NCI-H82 treated with DMSO at 0.1 percent for 48 hours (cell line): ENCODE measurements around the gene GON4L.
"Not testable (repeated sequence)": the region's sequence is repeated elsewhere in the genome, so short reads cannot be mapped to it uniquely, and the experiment has no call there.

Source experiments
- DNase-seq: peaks from one replicate; lab custom pipeline; 2025; ENCODE audit not compliant: unreplicated experiment; lab: John Stamatoyannopoulos, UW

GON4L gene

GRCh38 chr1:155856975-155857930 is at the start of gene GON4L:
Gene GON4L, minus strand, starts transcription at chr1:155857214. Its CDS starts 3,434 bp downstream, at chr1:155853780.
- peak; percentile 93 for DNase-seq

GRCh38 chr1:155904261-155904660 is 47.2 kb upstream of the GON4L start:
- DNase-seq: no peak

GRCh38 chr1:155900161-155900560 is 43.1 kb upstream of the GON4L start:
- DNase-seq: no peak

- DNase-seq: no peak
Measured at GRCh38 chr1:155899683-155900082, 42.7 kb upstream of the GON4L start.

- DNase-seq: no peak
Measured at GRCh38 chr1:155898888-155899287, 41.9 kb upstream of the GON4L start.

- DNase-seq: no peak
Measured at GRCh38 chr1:155897746-155898145, 40.7 kb upstream of the GON4L start.

GRCh38 chr1:155896476-155896875 is 39.5 kb upstream of the GON4L start:
- DNase-seq: not testable (repeated sequence)

GRCh38 chr1:155895617-155896016 is 38.6 kb upstream of the GON4L start:
- DNase-seq: not testable (repeated sequence)

- DNase-seq: no peak
Measured at GRCh38 chr1:155893389-155894142, 36.6 kb upstream of the GON4L start.

- DNase-seq: no peak
Measured at GRCh38 chr1:155892796-155893195, 35.8 kb upstream of the GON4L start.

GRCh38 chr1:155890251-155890650 is 33.2 kb upstream of the GON4L start:
- no peak for DNase-seq

GRCh38 chr1:155889566-155889965 is 32.6 kb upstream of the GON4L start:
- no peak for DNase-seq

GRCh38 chr1:155888481-155888880 is 31.5 kb upstream of the GON4L start:
- no peak for DNase-seq

GRCh38 chr1:155884982-155885381 is 28.0 kb upstream of the GON4L start:
- DNase-seq: no peak

GRCh38 chr1:155884031-155884960 is 27.3 kb upstream of the GON4L start:
- no peak for DNase-seq

- DNase-seq: no peak
Measured at GRCh38 chr1:155882766-155883165, 25.8 kb upstream of the GON4L start.

GRCh38 chr1:155882235-155882634 is 25.2 kb upstream of the GON4L start:
- no peak for DNase-seq

- DNase-seq: no peak
Measured at GRCh38 chr1:155880950-155881349, 23.9 kb upstream of the GON4L start.

GRCh38 chr1:155880251-155880650 is 23.2 kb upstream of the GON4L start:
- DNase-seq: no peak

- no peak for DNase-seq
Measured at GRCh38 chr1:155877945-155878344, 20.9 kb upstream of the GON4L start.

- DNase-seq: no peak
Measured at GRCh38 chr1:155873860-155874259, 16.8 kb upstream of the GON4L start.
